K562 (cell line): ENCODE data around the gene SDS. TPM values are rescaled to one million over a fixed set of nuclear protein-coding genes. Genes with fewer than 3 reads are reported as not detected.

Experiments
- ADNP ChIP-seq: fragments of 200-800 bp; sonication (Bioruptor generic); IDR thresholded peaks from 2 replicates; pipeline ENCODE4 v1.6.1; 2016; ENCODE audit warnings: missing genetic modification characterization, missing compliant biosample characterization
- BRF2 ChIP-seq: IDR thresholded peaks from 3 replicates; pipeline ENCODE4 v1.6.1; 2011; ENCODE audit warnings: borderline replicate concordance, mild to moderate bottlenecking; ENCODE audit not compliant: insufficient read length, insufficient read depth
- CEBPG ChIP-seq, 3 experiments: fragments of 200-800 bp in 1 of 3; sonication (Bioruptor generic) in 1 of 3; sonication (generic) in 1 of 3; formaldehyde crosslinking in 1 of 3; IDR thresholded peaks in 2 of 3; conservative IDR thresholded peaks in 1 of 3; 2 replicates each; pipeline versions ENCODE4 v1.6.1 to v1.8.0; 2016 to 2022; ENCODE audit warnings: missing compliant biosample characterization in 2 of 3, missing genetic modification characterization in 2 of 3, mild to moderate bottlenecking in 1 of 3, missing genetic modification reagents in 1 of 3
- GABPB1 ChIP-seq: sonication (generic); formaldehyde crosslinking; IDR thresholded peaks from 2 replicates; pipeline ENCODE4 v1.8.0; 2022; ENCODE audit warnings: mild to moderate bottlenecking, missing genetic modification reagents
- HNRNPUL1 ChIP-seq: fragments of 200-400 bp; formaldehyde crosslinking; IDR thresholded peaks from 2 replicates; pipeline ENCODE4 v1.6.1; 2017; ENCODE audit warnings: low read length
- NFIX ChIP-seq: fragments of 250-450 bp; sonication (Bioruptor Pico); IDR thresholded peaks from 2 replicates; pipeline ENCODE4 v1.4.0; 2020; ENCODE audit warnings: low read depth, mild to moderate bottlenecking, moderate library complexity
- PTTG1 ChIP-seq: fragments of 450-650 bp; IDR thresholded peaks from 2 replicates; pipeline ENCODE4 v1.6.1; 2016; ENCODE audit warnings: low read depth, mild to moderate bottlenecking, missing genetic modification characterization, missing compliant biosample characterization
- RAD51 ChIP-seq: fragments of 450-650 bp; IDR thresholded peaks from 2 replicates; pipeline ENCODE4 v1.7.1; 2016; ENCODE audit warnings: low read depth, mild to moderate bottlenecking, borderline replicate concordance
- RB1 ChIP-seq: fragments of 450-650 bp; IDR thresholded peaks from 2 replicates; pipeline ENCODE4 v1.6.1; 2017; ENCODE audit warnings: low read depth, mild to moderate bottlenecking
- RBM34 ChIP-seq: fragments of 200-400 bp; formaldehyde crosslinking; IDR thresholded peaks from 2 replicates; pipeline ENCODE4 v1.6.1; 2018; ENCODE audit warnings: low read length, borderline replicate concordance; ENCODE audit not compliant: insufficient read depth
- TCF7L2 ChIP-seq: fragments of 150-350 bp; IDR thresholded peaks from 2 replicates; pipeline ENCODE4 v1.6.1; 2016; ENCODE audit warnings: low read depth, mild to moderate bottlenecking, low read length, moderate library complexity
- TFE3 ChIP-seq: fragments of 450-650 bp; formaldehyde crosslinking; IDR thresholded peaks from 2 replicates; pipeline ENCODE4 v1.4.0; 2020; ENCODE audit warnings: mild to moderate bottlenecking, mixed read lengths
- ZFX ChIP-seq: sonication (generic); formaldehyde crosslinking; IDR thresholded peaks from 2 replicates; pipeline ENCODE4 v1.8.0; 2022; ENCODE audit warnings: mild to moderate bottlenecking, missing genetic modification reagents, moderate library complexity
- ZMIZ1 ChIP-seq, 2 experiments: fragments of 150-350 bp in 1 of 2; IDR thresholded peaks; 2 replicates each; pipeline ENCODE4 v1.6.1; 2012 to 2016; ENCODE audit warnings: low read depth in 2 of 2, low read length in 2 of 2, mild to moderate bottlenecking in 1 of 2, moderate library complexity in 1 of 2
- ZNF408 ChIP-seq: fragments of 250-450 bp; sonication (Bioruptor Pico); IDR thresholded peaks from 2 replicates; pipeline ENCODE4 v1.4.0; 2020; ENCODE audit warnings: low read depth, mild to moderate bottlenecking, moderate library complexity
- ZNF668 ChIP-seq: fragments of 250-450 bp; sonication (Bioruptor Pico); IDR thresholded peaks from 2 replicates; pipeline ENCODE4 v1.8.0; 2022; ENCODE audit warnings: mild to moderate bottlenecking, inconsistent platforms
- polyA plus RNA-seq, 8 experiments: library from polyadenylated mRNA; depleted of rRNA in 4 of 8; stranded (reverse) in 5 of 8; unstranded in 3 of 8; fragments of >200 nt; fragmentation: Nextera tagmentation in 2 of 8; fragmentation: Illumina TruSeq in 1 of 8; extraction: Ambion mirVana in 2 of 8; extraction: Trizol in 1 of 8; gene quantifications; 2 replicates each; pipeline versions ENCODE4 v1.2.1 to v1.2.3, GENCODE V29; 2011 to 2014; ENCODE audit warnings: inconsistent platforms in 1 of 8, missing spikeins in 1 of 8
- total RNA-seq, 7 experiments: library from RNA; depleted of rRNA in 6 of 7; stranded (reverse); fragments of >200 nt in 6 of 7; fragmentation: Illumina TruSeq in 2 of 7; extraction: Trizol in 2 of 7; gene quantifications; 2 replicates each; pipeline versions ENCODE4 v1.2.1 to v1.2.3, GENCODE V29; 2011 to 2021; ENCODE audit warnings: low replicate concordance in 1 of 7
- TF ChIP-seq, protein P1 (sequence below): fragments of 450-650 bp; IDR thresholded peaks from one replicate; pipeline ENCODE4 v1.6.1; 2018; ENCODE audit warnings: mild to moderate bottlenecking, moderate library complexity; ENCODE audit not compliant: partially characterized antibody

Gene SDS
- total and polyA plus RNA-seq, 9 of the 15 experiments (the other 6 are each of a cell fraction or from before 2014, with no cell fraction given) = 0.07 to 1.1 (median 0.12) TPM; not detected in 1

GRCh38 chr12:113416091-113416754, 12.5 kb upstream of the SDS start (continued):
- TF ChIP-seq RB1 (no peak), ADNP (tag) (peak; percentile 78; the same call in 1 of the 2 replicates), ZNF668 (CRISPR knock-in tag) (no peak), PTTG1 (no peak), RBM34 (no peak), ZNF408 (CRISPR knock-in tag) (no peak), ZMIZ1 (IDR thresholded peaks at IDR 0.05; ENCODE audit: low read depth in 2 of 2, low read length in 2 of 2) (no peak), GABPB1 (CRISPR knock-in tag) (peak; percentile 40; the same call in 1 of the 2 replicates), NFIX (CRISPR knock-in tag) (no peak), TFE3 (peak; percentile 36; the same call in 1 of the 2 replicates), CEBPG (CRISPR knock-in tag; IDR thresholded peaks at IDR 0.05) (no peak), CEBPG (tag; conservative IDR thresholded peaks at IDR 0.05 in 1 of 2, IDR thresholded peaks at IDR 0.05 in 1 of 2) (no peak), BRF2 (no peak), RAD51 (peak; percentile 72), ZFX (peak; percentile 35; the same call in 1 of the 2 replicates), TCF7L2 (0 out of 2 replicates have a peak, but pooled peaks have one; percentile 34), HNRNPUL1 (no peak)
- TF ChIP-seq, protein P1, sequence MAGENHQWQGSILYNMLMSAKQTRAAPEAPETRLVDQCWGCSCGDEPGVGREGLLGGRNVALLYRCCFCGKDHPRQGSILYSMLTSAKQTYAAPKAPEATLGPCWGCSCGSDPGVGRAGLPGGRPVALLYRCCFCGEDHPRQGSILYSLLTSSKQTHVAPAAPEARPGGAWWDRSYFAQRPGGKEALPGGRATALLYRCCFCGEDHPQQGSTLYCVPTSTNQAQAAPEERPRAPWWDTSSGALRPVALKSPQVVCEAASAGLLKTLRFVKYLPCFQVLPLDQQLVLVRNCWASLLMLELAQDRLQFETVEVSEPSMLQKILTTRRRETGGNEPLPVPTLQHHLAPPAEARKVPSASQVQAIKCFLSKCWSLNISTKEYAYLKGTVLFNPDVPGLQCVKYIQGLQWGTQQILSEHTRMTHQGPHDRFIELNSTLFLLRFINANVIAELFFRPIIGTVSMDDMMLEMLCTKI = no peak
